Activated CD4-positive, alpha-beta T cell treated with anti-CD3 and anti-CD28 coated beads, Interleukin-2, amount 50 U/mL, for 24 hours (primary cell): ENCODE measurements around the gene KRT39.
"Not testable (repeated sequence)": the region's sequence is repeated elsewhere in the genome, so short reads cannot be mapped to it uniquely, and the experiment has no call there.

Source experiments
- DNase-seq, 2 donors: peaks; one replicate each; pipeline ENCODE4 v3.0.0-alpha.2; 2020; ENCODE audit warnings: low read depth in 1 of 2, low spot score in 1 of 2

The KRT39 gene

DNA sequence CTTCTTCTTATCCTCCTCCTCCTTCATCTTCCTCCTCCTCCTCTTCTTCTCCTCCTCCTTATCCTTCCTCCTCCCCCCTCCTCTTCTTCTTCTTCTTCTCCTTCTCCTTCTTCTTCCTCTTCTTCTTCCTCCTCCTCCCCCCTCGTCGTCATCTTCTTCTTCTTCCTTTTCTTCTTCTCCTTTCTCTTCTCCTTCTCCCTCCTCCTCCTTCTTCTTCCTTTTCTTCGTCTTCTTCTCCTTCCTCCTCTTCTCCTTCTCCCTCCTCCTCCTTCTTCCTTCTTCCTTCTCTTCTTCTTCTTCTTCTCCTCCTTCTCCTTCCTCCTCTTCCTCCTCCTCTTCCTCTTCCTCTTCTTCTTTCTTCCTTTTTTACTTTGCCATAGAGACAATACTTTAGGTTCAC is 24.2 kb downstream of the KRT39 start:
- DNase-seq = no peak

DNA sequence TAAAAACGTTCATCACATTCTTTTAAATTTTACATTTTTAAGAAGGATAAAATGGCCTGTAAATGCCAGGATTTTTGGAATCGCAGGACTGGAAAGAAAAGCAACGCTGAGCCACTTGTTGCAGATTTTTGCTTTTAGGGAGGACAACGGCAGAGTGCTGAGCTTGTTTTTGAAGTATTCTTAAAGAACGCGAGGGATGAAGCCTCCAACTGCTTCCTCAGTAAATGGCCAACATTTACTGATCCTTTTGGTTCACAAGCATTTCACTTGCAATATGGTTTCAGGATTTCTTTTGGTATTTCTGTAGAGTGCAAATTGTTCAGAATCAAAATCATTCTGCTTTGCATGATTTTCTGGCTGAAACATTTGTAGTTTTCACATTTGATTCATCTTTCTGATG is 26.5 kb downstream of the KRT39 start:
- DNase-seq = no peak

DNA sequence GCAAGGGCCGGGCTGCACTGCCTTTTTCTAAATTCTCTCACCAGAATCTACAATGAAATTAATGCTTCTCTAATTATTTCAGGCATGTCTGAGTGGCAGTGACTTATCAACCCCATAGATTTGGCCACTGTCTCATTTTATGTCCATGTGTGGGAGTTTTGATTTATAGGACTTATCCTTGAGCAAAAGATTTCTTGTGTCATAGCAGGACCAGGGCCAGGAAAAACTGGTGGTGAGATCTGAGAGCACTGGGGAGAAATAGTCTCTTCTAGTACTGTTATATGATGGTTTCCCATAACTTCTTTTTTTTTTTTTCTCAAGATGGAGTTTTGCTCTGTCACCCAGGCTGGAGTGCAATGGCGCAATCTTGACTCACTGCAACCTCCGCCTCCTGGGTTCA is 27.8 kb downstream of the KRT39 start:
- DNase-seq = no peak

DNA sequence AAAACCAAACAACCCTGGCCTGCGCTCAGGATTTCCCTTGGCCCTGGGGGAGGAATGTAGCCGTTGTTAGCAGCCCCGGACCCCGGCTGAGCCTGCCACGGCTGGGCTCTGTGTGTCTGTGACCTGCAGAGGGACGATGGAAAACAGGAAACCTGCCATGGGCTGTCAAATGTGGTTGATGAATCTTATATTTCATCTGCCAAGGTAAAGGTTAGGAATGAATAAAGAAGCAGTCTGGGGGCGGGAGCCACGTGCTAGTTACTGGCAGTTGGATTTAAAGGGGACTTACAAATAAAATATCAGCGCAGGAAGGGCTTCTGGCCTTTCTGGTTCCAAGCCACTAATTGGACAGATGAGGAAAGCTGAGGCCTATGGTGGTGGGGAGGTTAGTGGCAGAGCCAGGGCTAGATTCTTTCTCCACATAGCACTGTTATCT is 29.3 kb downstream of the KRT39 start, which contains the start of gene KRT23:
Gene KRT23, minus strand, starts transcription at position 263 of the 436 bp plus-strand sequence. CDS start 1,043 bp downstream, outside the sequence.
- DNase-seq = no peak

DNA sequence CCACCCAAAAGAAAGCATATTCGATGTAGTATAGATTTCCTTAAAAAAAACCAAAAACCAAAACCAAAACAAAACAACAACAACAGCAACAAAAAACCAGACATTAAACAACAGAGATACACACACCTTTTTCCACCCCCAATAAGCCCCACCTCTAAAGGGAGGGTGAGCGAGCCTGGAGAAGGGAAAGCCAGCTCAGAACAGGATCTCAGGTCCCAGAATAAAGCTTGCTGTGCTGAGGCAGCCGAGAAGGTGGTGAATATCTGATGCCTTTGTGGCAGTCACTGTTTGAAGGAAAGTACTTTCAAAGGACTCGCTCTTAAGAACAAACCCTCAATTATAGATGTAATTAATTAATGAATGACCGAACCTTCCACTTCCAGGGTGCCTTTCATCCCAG is 29.8 kb downstream of the KRT39 start:
- no peak for DNase-seq

DNA sequence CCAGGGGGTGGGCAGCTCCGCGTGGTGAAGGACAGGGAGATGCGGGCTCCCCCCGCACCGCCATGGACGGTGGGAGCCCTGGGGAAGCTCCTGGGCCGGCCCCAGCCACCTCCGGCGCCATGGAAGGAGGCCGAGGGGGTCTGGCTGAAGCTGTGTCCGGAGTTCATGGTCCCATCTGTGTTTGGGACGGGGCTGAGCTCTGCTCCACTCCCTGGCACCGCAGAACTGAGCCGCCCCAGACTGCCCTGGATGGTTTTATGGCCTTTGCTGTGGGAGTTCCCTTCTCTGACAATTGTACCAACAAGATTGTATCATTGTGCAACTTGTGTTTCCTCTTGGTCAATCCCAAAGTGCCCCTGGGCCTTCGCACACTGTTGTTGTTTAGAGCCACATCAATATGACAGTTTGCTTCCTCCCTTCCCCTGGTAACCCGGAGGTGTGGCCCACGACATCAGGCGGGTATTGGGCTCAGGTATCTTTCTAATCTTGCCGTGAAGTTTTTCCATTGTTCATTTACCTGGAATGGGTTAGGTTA is 30.2 kb downstream of the KRT39 start:
- DNase-seq = no peak

DNA sequence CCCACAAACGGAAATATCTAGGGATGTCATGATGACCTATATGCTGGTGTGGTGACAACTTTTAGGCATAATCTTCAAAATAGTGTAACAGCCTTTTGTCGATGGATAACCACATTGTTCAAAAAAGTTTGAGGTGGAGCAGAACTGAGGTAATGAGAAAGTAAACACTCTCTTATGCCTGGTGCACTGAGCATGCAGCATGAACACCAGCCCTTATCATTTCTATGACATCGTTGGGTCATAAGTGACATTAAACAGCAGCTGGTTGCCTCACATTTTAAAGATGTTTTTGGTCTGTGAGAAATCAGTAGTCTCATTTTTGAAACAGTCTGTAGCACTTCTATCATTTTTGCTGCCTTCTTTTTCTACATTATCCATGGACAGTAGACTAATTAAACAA is 31.1 kb downstream of the KRT39 start:
- no peak for DNase-seq

DNA sequence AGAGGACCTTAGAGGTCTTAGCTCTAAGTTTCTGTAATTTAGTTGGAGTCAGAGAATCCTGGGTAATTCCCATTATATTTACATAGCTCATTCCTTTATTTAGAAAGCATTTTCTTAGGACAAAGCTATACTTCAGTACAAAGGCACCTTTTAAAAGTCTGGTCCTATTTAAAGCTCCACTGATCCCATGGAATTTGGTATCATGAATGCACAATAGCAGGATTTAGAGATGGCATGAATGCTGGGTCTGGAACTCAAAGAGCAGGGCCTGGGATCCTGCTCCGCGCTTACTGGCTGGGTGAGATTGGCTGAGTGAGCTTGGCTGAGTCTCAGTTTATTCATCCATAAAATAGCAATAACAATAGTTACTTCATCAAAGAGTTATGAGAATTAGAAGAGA is 34.1 kb downstream of the KRT39 start:
- no peak for DNase-seq

DNA sequence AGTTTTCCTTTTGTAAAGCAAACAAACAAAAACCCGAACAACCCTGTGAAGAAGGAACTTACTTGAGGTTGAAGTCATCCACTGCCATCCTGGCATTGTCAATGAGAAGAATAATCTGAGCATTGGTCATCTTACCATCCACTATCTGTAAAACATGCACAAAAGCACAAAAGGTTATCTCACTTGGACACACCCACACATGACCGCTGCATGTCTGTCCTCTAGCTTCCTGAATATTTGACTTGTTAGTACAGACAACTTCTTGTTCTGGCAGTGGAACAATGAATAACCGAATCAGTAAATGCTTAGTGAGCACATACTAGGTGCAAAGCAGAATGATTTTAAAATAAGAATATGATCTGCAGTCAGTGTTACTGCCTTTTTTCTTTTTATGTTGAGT is 35.4 kb downstream of the KRT39 start:
- no peak for DNase-seq

DNA sequence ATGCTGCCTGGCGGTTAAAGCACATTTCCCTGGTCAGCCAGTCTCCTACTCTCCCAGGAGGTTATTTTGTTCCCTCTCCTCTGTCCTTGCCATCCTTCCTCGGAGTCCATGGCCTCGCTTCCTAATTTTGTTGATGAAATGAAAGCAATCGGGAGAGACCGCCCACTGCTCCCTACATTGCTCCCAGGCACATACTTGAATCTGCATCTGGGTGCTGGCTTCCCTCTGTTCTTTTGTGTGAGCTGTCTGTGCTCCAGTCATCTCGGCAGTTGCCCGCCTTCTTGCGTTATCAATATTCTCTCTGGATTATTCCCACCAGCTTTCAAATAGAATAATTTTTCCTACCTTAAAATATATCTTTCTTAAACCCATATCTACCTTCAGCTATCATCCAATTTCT is 40.4 kb downstream of the KRT39 start:
- no peak for DNase-seq

DNA sequence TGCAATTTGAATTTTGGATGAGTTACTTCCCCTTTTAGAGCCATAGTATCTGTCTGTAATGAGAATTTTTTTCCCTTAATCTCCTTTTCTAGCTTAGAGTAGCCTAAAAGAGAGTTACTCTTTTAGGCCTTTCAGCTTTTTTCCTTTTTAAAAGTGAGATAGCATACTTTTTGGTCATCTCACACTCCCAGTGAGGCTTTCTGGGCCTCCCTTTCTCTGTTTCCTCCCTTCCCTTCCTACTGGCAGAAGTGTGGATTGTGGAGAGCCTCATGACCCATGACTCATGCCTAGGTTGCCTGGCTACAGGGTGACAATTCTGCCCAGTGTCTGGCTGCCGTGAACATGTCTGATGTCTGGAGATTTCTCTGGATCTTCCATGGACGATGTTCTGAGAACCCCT is 44.5 kb downstream of the KRT39 start:
- no peak for DNase-seq

DNA sequence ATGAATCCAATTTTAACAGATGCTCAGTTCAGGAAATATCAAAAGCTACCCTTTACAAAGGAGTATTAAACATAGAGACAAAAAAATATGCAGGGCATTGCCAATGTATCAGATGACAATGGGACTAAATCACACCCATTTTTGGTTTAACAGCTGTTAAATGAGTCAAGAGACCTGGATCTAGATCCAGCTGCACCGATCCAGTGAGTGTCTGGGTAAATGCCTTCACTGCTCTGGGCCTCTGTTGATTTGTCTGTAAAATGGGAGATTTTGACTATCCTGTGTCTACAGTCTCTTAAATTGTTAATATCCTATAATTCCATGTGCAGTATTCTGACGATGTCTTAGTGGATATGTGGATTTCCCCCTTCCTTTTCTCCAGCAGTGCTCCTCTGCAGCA is 45.7 kb downstream of the KRT39 start:
- no peak for DNase-seq

DNA sequence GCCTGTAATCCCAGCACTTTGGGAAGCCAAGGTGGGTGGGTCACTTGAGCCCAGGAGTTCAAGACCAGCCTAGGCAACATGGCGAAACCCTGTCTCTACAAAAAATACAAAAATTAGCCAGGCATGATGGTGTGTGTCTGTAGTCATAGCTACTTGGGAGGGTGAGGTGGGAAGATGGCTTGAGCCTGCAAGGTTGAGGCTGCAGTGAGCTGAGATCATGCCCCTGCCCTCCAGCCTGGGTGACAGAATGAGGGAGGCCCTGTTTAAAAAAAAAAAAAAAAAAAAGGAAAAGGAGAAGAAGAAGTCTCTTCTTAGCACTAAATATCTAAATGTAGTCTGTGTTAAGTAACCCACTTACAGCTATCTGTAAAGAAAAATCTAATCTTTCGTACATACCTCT is 49.6 kb downstream of the KRT39 start:
- DNase-seq = not testable (repeated sequence)

DNA sequence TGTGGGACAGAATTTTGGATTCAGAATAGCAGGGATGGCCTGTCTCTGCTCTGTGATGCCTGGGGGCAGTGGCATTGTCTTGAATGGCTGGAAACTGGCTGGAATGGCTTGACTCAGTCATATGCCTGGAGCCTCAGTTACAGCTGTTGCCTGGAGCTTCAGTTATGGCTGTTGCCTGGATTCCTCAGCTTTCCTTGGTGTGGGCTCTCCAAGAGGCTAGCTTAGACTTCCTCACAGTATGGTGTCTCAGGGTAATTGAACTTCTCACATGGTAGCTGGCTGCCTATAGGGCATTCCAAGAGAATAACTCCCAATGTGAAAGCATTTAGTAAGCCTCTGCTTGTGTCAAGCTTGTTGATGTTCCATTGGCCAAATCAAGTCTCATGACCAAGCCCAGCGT is 50.4 kb downstream of the KRT39 start:
- no peak for DNase-seq

DNA sequence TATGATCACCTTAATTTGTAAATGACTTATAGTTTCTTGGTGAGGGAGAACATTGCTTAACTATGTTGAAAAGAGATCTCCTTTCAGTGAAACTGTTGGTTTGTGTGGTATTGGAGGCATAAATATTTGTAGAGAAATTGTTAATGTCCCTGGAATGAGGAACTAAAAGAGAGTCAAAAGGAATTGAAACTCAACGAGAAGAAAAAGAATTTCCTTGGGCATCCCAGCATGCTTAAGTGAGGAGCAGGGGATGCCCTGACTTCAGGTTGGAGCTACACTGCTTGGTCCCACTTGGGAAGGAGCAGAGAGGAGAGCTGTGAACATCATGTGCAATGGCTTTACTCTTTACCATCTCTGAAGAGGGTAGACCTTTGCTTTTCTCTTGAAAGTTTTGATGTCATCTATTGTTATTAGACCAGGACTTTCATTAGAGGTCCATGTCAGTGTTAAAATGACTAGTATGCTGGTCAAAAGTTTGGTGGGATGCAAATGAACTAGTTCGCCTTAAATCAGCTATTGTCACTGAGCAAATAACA is 51.0 kb downstream of the KRT39 start:
- no peak for DNase-seq

DNA sequence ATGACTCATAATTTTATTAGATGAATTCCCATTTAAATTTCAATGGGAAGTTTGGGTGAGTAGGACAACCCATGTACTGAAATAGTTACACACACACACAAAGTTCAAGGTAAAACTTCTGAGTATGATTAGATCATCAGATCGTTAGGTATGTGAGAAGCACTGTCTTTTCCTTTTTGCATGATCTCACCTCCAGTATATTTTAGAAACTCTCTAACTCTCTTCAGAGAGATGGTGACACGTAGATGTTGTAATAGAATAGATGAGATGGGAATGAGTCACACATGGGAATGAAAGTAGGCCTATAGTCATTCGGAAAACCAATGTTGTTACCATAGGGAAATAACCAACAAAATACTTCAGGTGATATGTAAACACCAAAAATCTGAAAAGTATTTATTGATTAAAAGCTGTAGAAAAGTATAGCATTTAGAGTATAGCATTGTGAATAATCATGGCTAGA is 51.5 kb downstream of the KRT39 start:
- no peak for DNase-seq

DNA sequence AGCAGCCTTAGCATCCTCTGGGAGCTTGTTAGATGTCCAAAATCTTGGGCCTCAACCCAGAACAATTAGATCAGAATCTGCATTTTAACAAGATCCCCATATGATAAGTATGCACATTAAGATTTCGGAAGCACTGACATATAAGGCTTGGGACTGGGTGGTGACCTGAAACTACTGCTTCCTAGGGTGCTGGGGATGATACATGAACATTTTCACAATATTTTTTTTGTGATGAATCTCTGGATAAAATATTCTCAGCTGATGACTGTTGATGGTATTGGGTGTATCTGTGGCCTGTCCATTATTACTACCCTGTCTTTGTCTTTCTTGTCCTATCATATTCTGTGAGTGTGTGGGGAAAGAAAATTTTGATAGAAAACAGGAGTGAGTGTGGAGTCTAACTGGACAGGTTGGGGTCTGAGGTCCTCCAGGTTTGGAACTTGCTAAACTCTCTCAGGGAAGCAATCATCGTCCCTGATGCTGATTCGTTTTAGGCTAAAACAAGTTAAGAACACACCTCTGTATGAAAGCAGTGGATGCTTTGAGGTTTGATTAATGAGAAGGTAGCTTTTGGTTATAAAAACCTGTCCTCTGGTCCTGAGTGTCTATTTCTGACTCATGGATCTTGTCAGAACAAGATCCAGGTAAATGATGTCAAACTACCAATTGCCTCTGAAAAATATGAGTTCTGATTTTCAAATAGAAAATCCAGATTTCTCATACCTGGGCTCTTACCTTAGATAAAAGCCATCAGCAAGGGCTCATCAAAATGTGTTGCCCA is 52.5 kb downstream of the KRT39 start:
- DNase-seq = no peak

DNA sequence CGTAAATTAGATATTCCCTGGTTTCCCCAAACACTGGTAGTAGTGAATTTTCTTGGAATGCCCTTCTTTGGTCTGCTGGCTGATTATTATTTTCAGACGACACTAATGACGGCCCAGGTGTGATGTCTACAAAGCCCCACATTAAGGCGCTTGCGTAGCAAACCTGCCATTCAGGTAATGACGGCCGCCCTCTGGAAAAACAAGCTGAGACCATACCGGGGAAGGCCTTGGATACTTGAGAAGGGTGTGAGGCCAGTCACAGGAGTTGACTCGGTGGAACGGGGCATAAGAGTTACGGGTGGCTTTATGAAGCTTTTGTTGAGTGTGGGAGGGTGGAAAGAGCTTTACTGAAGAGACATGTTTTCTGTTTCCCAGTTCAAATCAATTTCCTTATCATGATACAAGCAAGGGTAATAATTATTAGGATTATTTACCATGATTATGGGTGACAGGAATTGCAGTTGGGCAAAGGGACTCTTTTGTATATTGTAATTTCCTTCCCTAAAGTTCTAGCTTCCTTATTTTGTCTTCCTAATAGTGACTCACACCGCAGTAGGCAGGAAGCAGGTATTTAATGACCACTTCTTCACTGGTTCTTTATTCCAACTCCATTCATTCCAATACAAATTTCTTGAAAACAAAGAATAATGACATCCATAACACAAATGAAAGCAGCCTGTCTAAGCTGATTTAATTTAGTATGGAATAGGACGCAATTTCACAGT is 54.1 kb downstream of the KRT39 start:
- no peak for DNase-seq

DNA sequence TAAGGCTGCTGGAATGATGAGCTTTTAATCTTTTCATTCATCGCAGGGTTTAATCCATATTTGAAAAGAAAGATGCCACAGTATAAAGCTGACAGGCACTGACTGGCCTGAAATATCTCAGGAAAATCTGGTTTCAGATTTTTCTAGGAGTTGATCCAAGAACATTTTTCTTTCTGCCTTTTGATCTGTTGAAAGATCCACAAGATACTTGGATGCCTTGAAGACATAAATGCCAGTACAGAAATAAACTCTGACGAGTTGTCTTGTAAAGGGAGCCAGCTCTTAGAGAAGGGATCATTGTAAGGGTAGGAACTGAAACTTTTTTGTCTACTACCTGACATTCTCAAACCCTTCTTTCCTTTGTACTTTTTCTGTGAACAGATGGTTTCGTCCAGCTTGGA is 56.3 kb downstream of the KRT39 start:
- no peak for DNase-seq

DNA sequence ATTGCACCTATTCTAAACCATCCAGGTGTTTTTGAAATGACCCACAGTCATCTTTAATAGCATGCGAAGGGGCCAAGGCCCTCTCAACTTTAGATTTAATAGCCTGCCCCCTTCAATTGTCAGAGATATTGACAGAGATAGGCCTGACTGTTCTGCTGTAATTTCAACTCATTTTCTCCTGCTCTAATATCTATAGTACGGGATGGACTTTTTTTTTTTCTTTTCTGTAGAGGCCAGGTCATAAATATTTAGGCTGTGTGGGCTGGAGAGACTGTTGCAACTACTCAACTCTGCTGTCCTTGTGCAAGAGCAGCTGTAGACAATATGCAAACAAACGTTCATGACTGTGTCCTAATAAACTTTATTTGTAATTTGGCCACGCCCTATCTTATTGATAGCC is 57.0 kb downstream of the KRT39 start:
- DNase-seq = no peak

DNA sequence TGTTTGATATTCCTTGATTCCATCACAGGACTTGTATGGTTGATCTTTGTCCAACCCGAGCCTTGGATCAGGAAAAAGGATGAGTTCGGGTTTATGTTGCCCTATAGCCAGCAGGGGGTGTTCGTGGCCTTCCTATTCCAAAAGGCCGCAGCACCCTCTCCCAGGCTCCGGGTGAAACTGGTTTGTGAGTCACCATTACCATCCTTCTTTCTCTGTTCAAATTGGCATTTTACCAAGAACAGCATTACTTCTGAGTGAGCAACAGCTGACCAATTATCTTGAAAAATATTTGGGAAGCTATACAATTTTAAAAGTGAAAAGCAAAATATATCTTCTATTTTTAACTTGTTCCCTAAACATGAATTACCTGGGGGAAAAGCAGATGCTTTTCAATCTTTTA is 57.4 kb downstream of the KRT39 start:
- DNase-seq = peak; percentile 16 to 74
